Trophoblast cell (in vitro differentiated cells and primary cell): ENCODE results near the gene CDH22.

Source experiments
- DNase-seq, 2 donors: peaks; one replicate each; pipeline ENCODE4 v3.0.0-alpha.2; 2016
- H2AFZ ChIP-seq: 2 replicates; pipeline ENCODE4 v1.6.1; 2013; ENCODE audit warnings: low read length, moderate library complexity, mild to moderate bottlenecking; ENCODE audit not compliant: insufficient read depth, poor library complexity
- H2AK5ac ChIP-seq: 2 replicates; pipeline ENCODE4 v1.6.1; 2013; ENCODE audit warnings: mild to moderate bottlenecking, low read length
- H2BK120ac ChIP-seq: 2 replicates; pipeline ENCODE4 v1.6.1; 2013; ENCODE audit warnings: low read length, mild to moderate bottlenecking, moderate library complexity; ENCODE audit not compliant: insufficient read depth, poor library complexity
- H2BK12ac ChIP-seq: 2 replicates; pipeline ENCODE4 v1.6.1; 2013; ENCODE audit warnings: mild to moderate bottlenecking, low read length, moderate library complexity
- H2BK5ac ChIP-seq: 2 replicates; pipeline ENCODE4 v1.6.1; 2013; ENCODE audit warnings: low read length, low read depth, moderate library complexity, mild to moderate bottlenecking; ENCODE audit not compliant: poor library complexity
- H3K14ac ChIP-seq: 2 replicates; pipeline ENCODE4 v1.6.1; 2013; ENCODE audit warnings: mild to moderate bottlenecking, low read length
- H3K18ac ChIP-seq: 2 replicates; pipeline ENCODE4 v1.6.1; 2013; ENCODE audit warnings: mild to moderate bottlenecking, low read length
- H3K23ac ChIP-seq: 2 replicates; pipeline ENCODE4 v1.6.1; 2013; ENCODE audit warnings: low read length
- H3K27ac ChIP-seq: 2 replicates; pipeline ENCODE4 v1.5.1; 2013; ENCODE audit warnings: low read depth, mild to moderate bottlenecking, inconsistent platforms, low read length, moderate library complexity
- H3K27me3 ChIP-seq: 2 replicates; pipeline ENCODE4 v1.6.1; 2013; ENCODE audit warnings: inconsistent platforms, mild to moderate bottlenecking, low read length, moderate library complexity; ENCODE audit not compliant: insufficient read depth
- H3K36me3 ChIP-seq, 2 experiments: 1 replicate in 1 of 2; 2 replicates in 1 of 2; pipeline ENCODE4 v1.6.1; 2013; ENCODE audit warnings: low read length in 2 of 2, mild to moderate bottlenecking in 2 of 2, moderate library complexity in 1 of 2; ENCODE audit not compliant: insufficient read depth in 2 of 2, control insufficient read depth in 1 of 2
- H3K4ac ChIP-seq: 2 replicates; pipeline ENCODE4 v1.6.1; 2013; ENCODE audit warnings: low read depth, mild to moderate bottlenecking, low read length, moderate library complexity
- H3K4me1 ChIP-seq, 2 experiments: 1 replicate in 1 of 2; 2 replicates in 1 of 2; pipeline ENCODE4 v1.6.1; 2013; ENCODE audit warnings: low read length in 2 of 2, mild to moderate bottlenecking in 2 of 2, moderate library complexity in 1 of 2; ENCODE audit not compliant: insufficient read depth in 2 of 2, control insufficient read depth in 1 of 2
- H3K4me2 ChIP-seq: 2 replicates; pipeline ENCODE4 v1.6.1; 2013; ENCODE audit warnings: inconsistent platforms, mild to moderate bottlenecking, low read length, moderate library complexity
- H3K4me3 ChIP-seq: 2 replicates; pipeline ENCODE4 v1.5.1; 2013; ENCODE audit warnings: mild to moderate bottlenecking, low read depth, low read length, inconsistent platforms
- H3K79me1 ChIP-seq: one replicate; pipeline ENCODE4 v1.6.1; 2013; ENCODE audit warnings: low read length
- H3K79me2 ChIP-seq: 2 replicates; pipeline ENCODE4 v1.6.1; 2013; ENCODE audit warnings: low read length, mild to moderate bottlenecking; ENCODE audit not compliant: control insufficient read depth, insufficient read depth, poor library complexity
- H3K9ac ChIP-seq: 2 replicates; pipeline ENCODE4 v1.6.1; 2013; ENCODE audit warnings: mild to moderate bottlenecking, low read length
- H3K9me3 ChIP-seq: 2 replicates; pipeline ENCODE4 v1.6.1; 2013; ENCODE audit warnings: low read depth, mild to moderate bottlenecking, control low read depth, inconsistent platforms, low read length; ENCODE audit not compliant: insufficient read depth
- H4K12ac ChIP-seq: 2 replicates; pipeline ENCODE4 v1.6.1; 2013; ENCODE audit warnings: low read depth, mild to moderate bottlenecking, low read length, moderate library complexity
- H4K8ac ChIP-seq: 2 replicates; pipeline ENCODE4 v1.6.1; 2013; ENCODE audit warnings: low read depth, mild to moderate bottlenecking, low read length, moderate library complexity
- H4K91ac ChIP-seq: one replicate; pipeline ENCODE4 v1.6.1; 2013; ENCODE audit warnings: low read depth, mild to moderate bottlenecking, low read length, moderate library complexity
- WGBS: extraction: QIAGEN DNeasy Blood & Tissue Kit; methylation state at CpG from one replicate; pipeline ENCODE4 v1.1.7; 2013; ENCODE audit warnings: missing lambda C conversion rate; ENCODE audit not compliant: insufficient read length, insufficient coverage; ENCODE audit errors: extremely low coverage; 5-methylcytosine and 5-hydroxymethylcytosine counted together

The CDH22 gene

DNA sequence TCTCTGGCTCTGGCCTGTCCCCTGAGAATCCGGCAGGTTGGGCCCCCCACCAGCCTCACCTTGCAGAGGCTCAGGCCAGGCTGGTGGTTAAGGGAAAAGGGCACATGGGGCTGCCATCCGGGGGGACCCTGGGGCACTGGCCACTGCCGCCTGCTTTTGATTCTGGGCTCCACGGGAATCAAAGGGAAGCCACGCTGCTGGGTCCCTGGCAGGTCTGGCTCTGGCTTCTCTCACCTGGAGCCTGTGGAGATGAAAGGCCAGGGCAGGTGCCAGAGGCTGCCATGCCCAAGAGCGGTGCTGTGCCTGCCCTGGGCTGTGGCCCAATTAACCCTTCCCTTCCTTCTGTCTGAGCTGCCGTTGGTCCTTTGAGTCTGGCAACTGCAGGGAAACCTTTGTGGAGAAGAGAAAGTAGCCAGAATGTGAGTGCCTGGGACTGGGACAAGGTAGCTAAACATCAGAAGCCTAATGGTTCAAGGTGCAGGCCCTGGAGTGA is 9.4 kb upstream of the CDH22 start:
- no peak overlapping the region for H3K23ac ChIP-seq
- WGBS = no CpG with 5 or more reads among the region's 7 CpGs
- H4K8ac ChIP-seq = no peak overlapping the region
- no peak overlapping the region for H2BK120ac ChIP-seq
- H3K4me3 ChIP-seq = no peak overlapping the region
- H2BK12ac ChIP-seq = no peak overlapping the region
- no peak overlapping the region for H2AFZ ChIP-seq
- no peak for DNase-seq
- H3K36me3 ChIP-seq = no peaks in the 10 kb centered on the region
- no peak overlapping the region for H3K9ac ChIP-seq
- no peak overlapping the region for H4K91ac ChIP-seq
- H3K27ac ChIP-seq = no peak overlapping the region
- no peak overlapping the region for H4K12ac ChIP-seq
- H3K18ac ChIP-seq = no peak overlapping the region
- peaks cover 14% of the 10 kb centered on the region for H3K27me3 ChIP-seq
- no peak overlapping the region for H3K4me2 ChIP-seq
- H2BK5ac ChIP-seq = no peak overlapping the region
- H3K4me1 ChIP-seq = no peaks in the 10 kb centered on the region
- no peaks in the 10 kb centered on the region for H3K79me1 ChIP-seq
- H2AK5ac ChIP-seq = no peak overlapping the region
- no peak overlapping the region for H3K4ac ChIP-seq
- no peaks in the 10 kb centered on the region for H3K9me3 ChIP-seq
- no peak overlapping the region for H3K14ac ChIP-seq
- no peaks in the 10 kb centered on the region for H3K79me2 ChIP-seq

DNA sequence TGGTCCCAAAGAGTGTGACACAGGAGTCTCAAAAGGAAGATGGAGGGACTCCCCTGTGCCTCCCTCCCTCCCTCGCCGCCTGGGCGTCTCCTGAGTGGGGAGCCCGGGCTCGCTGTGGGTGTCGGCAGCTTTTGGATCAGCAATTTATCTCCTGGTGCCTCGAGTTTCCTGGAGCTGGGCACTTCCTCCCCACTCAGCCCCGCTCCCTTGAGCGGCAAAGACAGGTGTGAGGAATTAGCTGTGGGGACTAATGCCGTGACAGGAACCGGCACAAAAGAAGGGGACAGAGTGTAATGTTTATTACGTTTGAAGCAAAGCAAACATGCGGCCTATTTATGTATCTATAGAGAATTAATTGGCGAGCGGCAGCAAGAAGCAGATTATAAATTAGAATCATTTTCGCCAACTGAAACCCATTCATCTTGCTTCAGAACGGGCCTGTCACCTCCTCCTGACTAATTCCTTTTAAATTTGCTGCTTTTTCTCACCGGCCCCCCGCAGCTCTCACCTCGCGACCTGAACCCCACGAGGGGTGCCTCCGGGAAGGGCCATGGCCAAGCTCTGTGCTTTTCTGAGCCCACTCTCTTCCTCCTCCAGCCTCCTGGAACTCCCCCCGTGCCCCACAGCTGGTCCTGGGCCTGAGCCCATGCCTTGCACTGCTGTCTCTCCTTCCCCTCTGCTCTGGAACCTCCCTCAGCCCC is 8.8 kb upstream of the CDH22 start:
- Histone ChIP-seq H3K4me3 (no peak overlapping the region), H3K4ac (no peak overlapping the region), H4K91ac (no peak overlapping the region), H3K36me3 (no peaks in the 10 kb centered on the region), H3K27me3 (peaks cover 18% of the 10 kb centered on the region), H3K18ac (no peak overlapping the region), H3K4me1 (no peaks in the 10 kb centered on the region), H3K23ac (no peak overlapping the region), H3K9ac (no peak overlapping the region), H2AFZ (no peak overlapping the region), H2AK5ac (no peak overlapping the region), H3K79me2 (no peaks in the 10 kb centered on the region), H2BK5ac (no peak overlapping the region), H3K9me3 (peaks cover under 1% of the 10 kb centered on the region), H3K4me2 (no peak overlapping the region), H3K14ac (no peak overlapping the region), H4K12ac (no peak overlapping the region), H2BK12ac (no peak overlapping the region), H3K27ac (no peak overlapping the region), H2BK120ac (no peak overlapping the region), H4K8ac (no peak overlapping the region), H3K79me1 (no peaks in the 10 kb centered on the region)
- DNase-seq = no peak
- no CpG with 5 or more reads among the region's 24 CpGs for WGBS

DNA sequence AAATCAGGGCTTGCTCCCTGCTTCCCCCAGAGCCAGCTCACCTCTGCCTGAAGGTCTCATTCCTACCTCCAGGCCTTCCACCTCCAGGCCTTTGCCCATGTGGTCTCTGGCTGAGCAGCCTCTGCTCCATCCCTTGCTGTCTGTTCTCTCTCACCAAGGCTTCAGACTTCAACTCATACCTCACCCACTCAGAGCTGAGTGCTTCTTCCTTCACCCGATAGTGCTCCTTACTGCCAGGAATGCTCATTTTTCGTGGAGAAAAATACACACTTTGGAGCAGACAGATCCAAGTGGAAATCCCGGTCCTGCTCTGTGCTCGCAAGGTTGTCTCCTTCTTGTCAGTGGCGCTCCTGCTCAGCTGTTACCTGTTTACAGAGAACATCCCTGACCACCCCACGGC is 7.0 kb upstream of the CDH22 start:
- Histone ChIP-seq H3K9me3 (peaks cover 6% of the 10 kb centered on the region), H3K27ac (no peak overlapping the region), H4K12ac (no peak overlapping the region), H3K79me1 (no peaks in the 10 kb centered on the region), H3K14ac (no peak overlapping the region), H4K91ac (no peak overlapping the region), H3K23ac (no peak overlapping the region), H3K18ac (no peak overlapping the region), H3K36me3 (no peaks in the 10 kb centered on the region), H3K27me3 (peaks cover 34% of the 10 kb centered on the region), H3K4me1 (no peaks in the 10 kb centered on the region), H2BK12ac (no peak overlapping the region), H3K79me2 (no peaks in the 10 kb centered on the region), H3K4me3 (no peak overlapping the region), H2AK5ac (no peak overlapping the region), H3K4ac (no peak overlapping the region), H2BK120ac (no peak overlapping the region), H2AFZ (no peak overlapping the region), H2BK5ac (no peak overlapping the region), H4K8ac (no peak overlapping the region), H3K9ac (no peak overlapping the region), H3K4me2 (no peak overlapping the region)
- DNase-seq = no peak
- no CpG with 5 or more reads among the region's 6 CpGs for WGBS

DNA sequence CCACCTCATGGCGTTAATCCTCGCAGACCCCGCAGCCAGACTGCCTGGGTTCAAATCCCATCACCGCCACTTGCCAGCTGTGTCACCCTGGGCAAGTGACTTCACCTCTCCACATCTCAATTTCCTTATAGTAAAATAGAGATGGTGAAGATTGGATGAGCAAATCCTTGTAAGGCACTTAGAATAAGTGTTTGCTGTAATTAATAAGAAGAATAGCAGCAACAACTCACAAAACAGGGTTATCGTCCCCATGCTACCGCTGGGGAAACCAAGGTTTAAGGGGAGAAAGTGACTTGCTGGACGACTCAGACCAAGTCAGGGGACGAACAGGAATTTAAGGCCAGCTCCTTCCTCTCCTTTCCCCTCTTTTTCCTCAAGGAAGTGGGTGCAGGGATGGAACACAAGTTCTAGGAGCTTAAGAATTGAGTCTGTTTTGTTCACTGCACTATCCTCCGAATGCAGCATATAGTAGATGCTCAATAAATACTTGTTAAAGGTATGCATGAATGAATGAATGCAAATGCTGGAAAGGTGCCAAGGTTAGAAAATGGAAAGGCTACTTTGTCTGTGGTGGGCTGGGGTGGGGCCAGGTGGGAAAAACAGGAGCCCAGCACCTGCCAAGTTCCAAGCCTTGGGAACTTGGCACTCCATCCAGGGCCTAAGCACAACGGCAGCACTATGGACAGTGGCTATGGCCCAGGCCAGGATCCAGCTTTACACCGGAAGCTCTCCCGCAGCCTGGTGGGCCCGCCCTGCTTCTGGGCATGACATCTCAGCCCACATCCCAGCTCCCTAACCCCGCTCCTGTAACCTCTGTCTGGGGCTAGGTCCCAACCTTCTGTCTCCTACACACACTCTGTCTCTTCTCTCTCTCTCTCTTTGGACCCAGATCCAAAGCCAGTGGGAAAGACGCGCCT is 4.9 kb upstream of the CDH22 start:
- H3K79me2 ChIP-seq = no peaks in the 10 kb centered on the region
- no peak overlapping the region for H3K23ac ChIP-seq
- WGBS = no CpG with 5 or more reads among the region's 16 CpGs
- no peak overlapping the region for H4K91ac ChIP-seq
- H3K9ac ChIP-seq = no peak overlapping the region
- H3K36me3 ChIP-seq = no peaks in the 10 kb centered on the region
- peaks cover 9% of the 10 kb centered on the region for H3K9me3 ChIP-seq
- no peak overlapping the region for H2AK5ac ChIP-seq
- H3K79me1 ChIP-seq = no peaks in the 10 kb centered on the region
- H3K4me2 ChIP-seq = no peak overlapping the region
- no peak overlapping the region for H2BK120ac ChIP-seq
- H2BK12ac ChIP-seq = no peak overlapping the region
- peaks cover 0 to 2% of the 10 kb centered on the region in 2 experiments for H3K4me1 ChIP-seq
- peaks cover 53% of the 10 kb centered on the region for H3K27me3 ChIP-seq
- H4K12ac ChIP-seq = no peak overlapping the region
- H3K27ac ChIP-seq = no peak overlapping the region
- no peak overlapping the region for H3K14ac ChIP-seq
- no peak overlapping the region for H3K4me3 ChIP-seq
- no peak overlapping the region for H3K4ac ChIP-seq
- H2BK5ac ChIP-seq = no peak overlapping the region
- no peak overlapping the region for H2AFZ ChIP-seq
- no peak for DNase-seq
- H4K8ac ChIP-seq = no peak overlapping the region
- H3K18ac ChIP-seq = no peak overlapping the region
